Embryonic facial prominence (tissue), 1 donor: ENCODE measurements around the gene RPS6KL1.

Experiments
- DNase-seq: peaks from one replicate; pipeline ENCODE4 v3.0.0-alpha.2; 2016; ENCODE audit errors: extremely low spot score

The RPS6KL1 gene

GRCh38 chr14:74911704-74912103 lies 11.4 kb downstream of the RPS6KL1 start:
- no peak for DNase-seq

GRCh38 chr14:74911221-74911620 lies 11.8 kb downstream of the RPS6KL1 start:
- DNase-seq, result no peak

- no peak for DNase-seq
These were observed 12.5 kb downstream of the RPS6KL1 start for GRCh38 chr14:74910556-74910955.

GRCh38 chr14:74909911-74910310 lies 13.1 kb downstream of the RPS6KL1 start:
- DNase-seq, result no peak

- DNase-seq, result no peak
These were observed 13.6 kb downstream of the RPS6KL1 start for GRCh38 chr14:74909501-74909900.

GRCh38 chr14:74908861-74909341 lies 14.2 kb downstream of the RPS6KL1 start:
- DNase-seq, result no peak

- no peak for DNase-seq
These were observed 15.3 kb downstream of the RPS6KL1 start for GRCh38 chr14:74907744-74908143.

GRCh38 chr14:74906925-74907521 lies 16.0 kb downstream of the RPS6KL1 start:
- no peak for DNase-seq

- no peak for DNase-seq
These were observed 17.4 kb downstream of the RPS6KL1 start for GRCh38 chr14:74905595-74906142.

- no peak for DNase-seq
These were observed 18.2 kb downstream of the RPS6KL1 start for GRCh38 chr14:74904635-74905503.

GRCh38 chr14:74902941-74903705 lies 19.9 kb downstream of the RPS6KL1 start:
- DNase-seq, result no peak

- DNase-seq, result no peak
These were observed 24.4 kb downstream of the RPS6KL1 start for GRCh38 chr14:74898694-74899093.

- DNase-seq, result no peak
These were observed 25.0 kb downstream of the RPS6KL1 start for GRCh38 chr14:74898083-74898482.

- no peak for DNase-seq
These were observed 25.4 kb downstream of the RPS6KL1 start for GRCh38 chr14:74897642-74898041.

GRCh38 chr14:74896400-74896799 lies 26.7 kb downstream of the RPS6KL1 start:
- DNase-seq, result no peak

GRCh38 chr14:74893614-74894091 lies 29.4 kb downstream of the RPS6KL1 start:
- no peak for DNase-seq

- DNase-seq, result no peak
These were observed 30.3 kb downstream of the RPS6KL1 start for GRCh38 chr14:74892745-74893144.

- DNase-seq, result no peak
These were observed 31.2 kb downstream of the RPS6KL1 start for GRCh38 chr14:74891870-74892269.

GRCh38 chr14:74890262-74890661 lies 32.8 kb downstream of the RPS6KL1 start:
- DNase-seq, result no peak

- DNase-seq, result no peak
These were observed 34.6 kb downstream of the RPS6KL1 start for GRCh38 chr14:74888164-74889158.

- DNase-seq, result no peak
These were observed 37.1 kb downstream of the RPS6KL1 start for GRCh38 chr14:74886001-74886400.
